MM.1S (cell line): ENCODE measurements around the gene PIEZO2.

Experiments
- DNase-seq: peaks from one replicate; pipeline ENCODE4 v3.0.0-alpha.2; 2015
- H2AFZ ChIP-seq: fragments of 300-600 bp; sonication (generic); 2 replicates; pipeline ENCODE4 v1.6.0; 2016; ENCODE audit warnings: antibody characterized with exemption, low read length
- H3F3A ChIP-seq: fragments of 300-600 bp; sonication (generic); 2 replicates; pipeline ENCODE4 v1.6.1; 2016; ENCODE audit warnings: mild to moderate bottlenecking, antibody characterized with exemption, low read length, moderate library complexity, mixed read lengths; ENCODE audit not compliant: insufficient read depth
- H3K27ac ChIP-seq: fragments of 300-600 bp; sonication (generic); 2 replicates; pipeline ENCODE4 v1.5.1; 2016; ENCODE audit warnings: mild to moderate bottlenecking, low read length
- H3K27me3 ChIP-seq: fragments of 300-600 bp; sonication (generic); replicated peaks from 2 replicates; pipeline ENCODE4 v1.6.0; 2016; ENCODE audit warnings: low read length; ENCODE audit not compliant: insufficient read depth
- H3K36me3 ChIP-seq: fragments of 300-600 bp; sonication (generic); replicated peaks from 2 replicates; pipeline ENCODE4 v1.6.1; 2016; ENCODE audit warnings: mild to moderate bottlenecking, low read length, mixed read lengths; ENCODE audit not compliant: insufficient read depth
- H3K4me1 ChIP-seq: fragments of 300-600 bp; sonication (generic); 2 replicates; pipeline ENCODE4 v1.6.1; 2016; ENCODE audit warnings: low read length, mixed read lengths
- H3K4me2 ChIP-seq: fragments of 300-600 bp; sonication (generic); 2 replicates; pipeline ENCODE4 v1.6.0; 2016; ENCODE audit warnings: low read depth, low read length
- H3K4me3 ChIP-seq: fragments of 300-600 bp; sonication (generic); 2 replicates; pipeline ENCODE4 v1.5.1; 2016; ENCODE audit warnings: low read length, mixed read lengths
- H3K79me2 ChIP-seq: fragments of 300-600 bp; sonication (generic); 2 replicates; pipeline ENCODE4 v1.6.1; 2016; ENCODE audit warnings: mixed run types, low read length, mixed read lengths
- H3K9ac ChIP-seq: fragments of 300-600 bp; sonication (generic); 2 replicates; pipeline ENCODE4 v1.6.1; 2016; ENCODE audit warnings: low read length, mixed read lengths
- H3K9me2 ChIP-seq: fragments of 300-600 bp; sonication (generic); replicated peaks from 2 replicates; pipeline ENCODE4 v1.6.1; 2016; ENCODE audit warnings: mild to moderate bottlenecking, low read length, mixed read lengths; ENCODE audit not compliant: insufficient read depth
- H3K9me3 ChIP-seq: fragments of 300-600 bp; sonication (generic); replicated peaks from 2 replicates; pipeline ENCODE4 v1.6.1; 2016; ENCODE audit warnings: mild to moderate bottlenecking, low read length, mixed read lengths; ENCODE audit not compliant: insufficient read depth
- H4K20me1 ChIP-seq: fragments of 300-600 bp; sonication (generic); 2 replicates; pipeline ENCODE4 v1.6.1; 2016; ENCODE audit warnings: mild to moderate bottlenecking, low read length, moderate library complexity, mixed read lengths; ENCODE audit not compliant: insufficient read depth
- EZH2 ChIP-seq: fragments of 300-600 bp; sonication (generic); optimal IDR thresholded peaks from 2 replicates; pipeline ENCODE3; 2017; ENCODE audit warnings: low read depth, mild to moderate bottlenecking, antibody characterized with exemption, low read length, mixed read lengths
- EZH2phosphoT487 ChIP-seq: fragments of 300-600 bp; sonication (generic); IDR thresholded peaks from 2 replicates; pipeline ENCODE4 v1.6.1; 2018; ENCODE audit warnings: antibody characterized with exemption, low read length
- TF ChIP-seq, protein P1 (sequence below): fragments of 300-600 bp; sonication (generic); IDR thresholded peaks from 2 replicates; pipeline ENCODE4 v1.5.1; 2016; ENCODE audit warnings: antibody characterized with exemption, low read length, mixed read lengths

PIEZO2 gene

DNA sequence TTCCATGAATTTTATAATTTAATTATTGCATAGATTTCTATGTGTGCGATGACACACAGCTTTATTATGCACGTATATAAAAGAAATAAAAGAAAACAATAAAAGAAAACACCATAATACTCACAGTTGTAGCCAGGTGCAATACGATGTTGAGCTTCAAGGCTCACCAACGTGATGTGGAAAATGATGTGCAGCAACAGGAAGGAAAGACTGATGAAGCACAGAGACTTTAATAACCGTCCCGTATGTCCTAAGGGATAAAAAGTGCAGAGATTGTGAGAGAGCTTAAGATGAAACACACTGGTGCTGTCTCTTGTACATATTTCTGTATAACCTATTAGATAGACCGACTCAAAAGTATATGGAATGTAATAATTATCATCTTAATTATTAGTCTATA lies 170.0 kb downstream of the PIEZO2 start:
- H3K27me3 ChIP-seq = no peaks in the 10 kb centered on the region
- H2AFZ ChIP-seq = no peak overlapping the region
- no peak overlapping the region for H3K4me3 ChIP-seq
- no peak overlapping the region for H3K9ac ChIP-seq
- H3K9me2 ChIP-seq = no peaks in the 10 kb centered on the region
- H3K4me1 ChIP-seq = no peaks in the 10 kb centered on the region; the same call in 1 of the 2 replicates
- no peak overlapping the region for H3K4me2 ChIP-seq
- H3F3A ChIP-seq = no peaks in the 10 kb centered on the region
- H3K9me3 ChIP-seq = no peaks in the 10 kb centered on the region
- H3K79me2 ChIP-seq = no peaks in the 10 kb centered on the region
- H4K20me1 ChIP-seq = no peaks in the 10 kb centered on the region
- TF ChIP-seq EZH2phosphoT487 (no peak), EZH2 (no peak)
- TF ChIP-seq, protein P1, sequence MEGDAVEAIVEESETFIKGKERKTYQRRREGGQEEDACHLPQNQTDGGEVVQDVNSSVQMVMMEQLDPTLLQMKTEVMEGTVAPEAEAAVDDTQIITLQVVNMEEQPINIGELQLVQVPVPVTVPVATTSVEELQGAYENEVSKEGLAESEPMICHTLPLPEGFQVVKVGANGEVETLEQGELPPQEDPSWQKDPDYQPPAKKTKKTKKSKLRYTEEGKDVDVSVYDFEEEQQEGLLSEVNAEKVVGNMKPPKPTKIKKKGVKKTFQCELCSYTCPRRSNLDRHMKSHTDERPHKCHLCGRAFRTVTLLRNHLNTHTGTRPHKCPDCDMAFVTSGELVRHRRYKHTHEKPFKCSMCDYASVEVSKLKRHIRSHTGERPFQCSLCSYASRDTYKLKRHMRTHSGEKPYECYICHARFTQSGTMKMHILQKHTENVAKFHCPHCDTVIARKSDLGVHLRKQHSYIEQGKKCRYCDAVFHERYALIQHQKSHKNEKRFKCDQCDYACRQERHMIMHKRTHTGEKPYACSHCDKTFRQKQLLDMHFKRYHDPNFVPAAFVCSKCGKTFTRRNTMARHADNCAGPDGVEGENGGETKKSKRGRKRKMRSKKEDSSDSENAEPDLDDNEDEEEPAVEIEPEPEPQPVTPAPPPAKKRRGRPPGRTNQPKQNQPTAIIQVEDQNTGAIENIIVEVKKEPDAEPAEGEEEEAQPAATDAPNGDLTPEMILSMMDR = no peak
- H3K36me3 ChIP-seq = no peaks in the 10 kb centered on the region
- DNase-seq = no peak
- no peak overlapping the region for H3K27ac ChIP-seq

DNA sequence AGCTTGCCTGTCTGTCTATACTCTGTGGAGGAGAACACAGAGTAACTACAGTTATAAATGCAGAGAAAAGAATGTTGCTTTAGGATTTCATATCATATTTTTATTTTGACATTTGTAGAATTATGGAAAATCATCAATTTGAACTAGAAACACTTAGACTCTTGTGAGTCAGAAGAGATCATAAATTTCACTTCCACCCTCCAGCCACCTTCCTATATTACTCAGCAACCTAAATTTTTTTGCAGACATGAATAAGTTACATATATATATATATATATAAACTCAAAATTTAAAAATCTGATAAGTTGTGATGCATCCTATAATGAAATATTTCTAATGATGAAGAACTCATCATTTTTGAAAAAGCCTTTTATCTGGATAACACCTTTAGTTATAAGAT lies 172.3 kb downstream of the PIEZO2 start:
- no peak overlapping the region for H3K4me2 ChIP-seq
- no peak overlapping the region for H3K9ac ChIP-seq
- H3K27ac ChIP-seq = no peak overlapping the region
- no peaks in the 10 kb centered on the region for H4K20me1 ChIP-seq
- no peak for TF ChIP-seq EZH2
- no peaks in the 10 kb centered on the region for H3K79me2 ChIP-seq
- no peaks in the 10 kb centered on the region for H3K9me3 ChIP-seq
- H2AFZ ChIP-seq = no peak overlapping the region
- H3K36me3 ChIP-seq = no peaks in the 10 kb centered on the region
- no peak for DNase-seq
- H3K4me1 ChIP-seq = no peaks in the 10 kb centered on the region; the same call in 1 of the 2 replicates
- no peaks in the 10 kb centered on the region for H3F3A ChIP-seq
- H3K27me3 ChIP-seq = no peaks in the 10 kb centered on the region
- H3K4me3 ChIP-seq = no peak overlapping the region
- H3K9me2 ChIP-seq = no peaks in the 10 kb centered on the region

GRCh38 chr18:10973567-10974203 lies 175.7 kb downstream of the PIEZO2 start:
- no peak overlapping the region for H3K27ac ChIP-seq
- no peaks in the 10 kb centered on the region for H3K9me2 ChIP-seq
- DNase-seq = no peak
- H3K4me3 ChIP-seq = no peak overlapping the region
- TF ChIP-seq EZH2phosphoT487 = no peak
- TF ChIP-seq, protein P1 = no peak
- no peak for TF ChIP-seq EZH2
- no peak overlapping the region for H3K9ac ChIP-seq
- H3K79me2 ChIP-seq = no peaks in the 10 kb centered on the region
- no peaks in the 10 kb centered on the region for H3K36me3 ChIP-seq
- H3F3A ChIP-seq = no peaks in the 10 kb centered on the region
- no peak overlapping the region for H2AFZ ChIP-seq
- no peaks in the 10 kb centered on the region for H3K27me3 ChIP-seq
- no peak overlapping the region for H3K4me2 ChIP-seq
- H4K20me1 ChIP-seq = no peaks in the 10 kb centered on the region
- no peaks in the 10 kb centered on the region for H3K9me3 ChIP-seq
- no peaks in the 10 kb centered on the region for H3K4me1 ChIP-seq

DNA sequence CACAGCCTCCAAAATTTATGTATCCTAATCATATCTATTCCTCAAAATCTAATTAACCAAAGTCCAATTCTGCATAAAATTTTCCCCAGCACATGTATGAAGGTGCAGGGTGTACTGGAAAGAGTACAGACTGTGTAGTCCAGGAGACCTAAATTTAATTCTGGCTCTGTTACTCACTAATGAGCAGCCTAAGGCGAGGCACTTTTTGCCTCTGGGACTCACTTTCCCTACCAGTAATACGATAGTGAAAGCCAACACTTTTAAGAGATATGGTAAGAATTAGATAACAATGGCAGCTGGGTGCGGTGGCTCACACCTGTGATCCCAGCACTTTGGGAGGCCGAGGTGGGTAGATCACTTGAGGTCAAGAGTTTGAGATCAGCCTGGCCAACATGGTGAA lies 177.7 kb downstream of the PIEZO2 start:
- no peak overlapping the region for H3K4me3 ChIP-seq
- TF ChIP-seq, protein P1 = no peak
- TF ChIP-seq EZH2phosphoT487 = no peak
- TF ChIP-seq EZH2 = no peak
- H3K9me3 ChIP-seq = no peaks in the 10 kb centered on the region
- H3K4me2 ChIP-seq = no peak overlapping the region
- H3K9me2 ChIP-seq = no peaks in the 10 kb centered on the region
- no peaks in the 10 kb centered on the region for H4K20me1 ChIP-seq
- no peaks in the 10 kb centered on the region for H3K27me3 ChIP-seq
- H3K27ac ChIP-seq = no peak overlapping the region
- no peaks in the 10 kb centered on the region for H3K79me2 ChIP-seq
- no peak overlapping the region for H3K9ac ChIP-seq
- no peaks in the 10 kb centered on the region for H3K36me3 ChIP-seq
- H3K4me1 ChIP-seq = no peaks in the 10 kb centered on the region
- no peak overlapping the region for H2AFZ ChIP-seq
- DNase-seq = no peak
- H3F3A ChIP-seq = no peaks in the 10 kb centered on the region
